Measurements from ENCODE around the gene FARSB.

Gene FARSB

GRCh38 chr2:222526480-222527277 is 129.2 kb downstream of the FARSB start:
- Histone ChIP-seq H3K9me2 (replicated peaks; ENCODE audit: control insufficient read depth, low read length) (no peaks in the 10 kb centered on the region), H3K27me3 (ENCODE audit: control insufficient read depth, low read length) (no peaks in the 10 kb centered on the region), H3K4me2 (ENCODE audit: low read length) (no peak overlapping the region), H3K4me1 (ENCODE audit: control insufficient read depth, low read length) (no peaks in the 10 kb centered on the region), H3K79me2 (ENCODE audit: control insufficient read depth, low read length) (no peaks in the 10 kb centered on the region), H4K20me1 (ENCODE audit: control insufficient read depth, insufficient read depth, low read depth, low read length) (no peaks in the 10 kb centered on the region), H3F3A (ENCODE audit: control insufficient read depth, insufficient read depth) (no peaks in the 10 kb centered on the region), H3K27ac (ENCODE audit: low read depth, low read length) (no peak overlapping the region), H3K36me3 (ENCODE audit: control insufficient read depth, low read length) (no peaks in the 10 kb centered on the region), H3K4me3 (ENCODE audit: low read length) (no peak overlapping the region), H3K9me3 (ENCODE audit: control insufficient read depth, insufficient read depth, low read length) (no peaks in the 10 kb centered on the region; the same call in 1 of the 2 replicates)
- TF ChIP-seq EZH2phosphoT487 (IDR thresholded peaks at IDR 0.05; ENCODE audit: borderline replicate concordance, low read length): no peak
- TF ChIP-seq, protein P1, sequence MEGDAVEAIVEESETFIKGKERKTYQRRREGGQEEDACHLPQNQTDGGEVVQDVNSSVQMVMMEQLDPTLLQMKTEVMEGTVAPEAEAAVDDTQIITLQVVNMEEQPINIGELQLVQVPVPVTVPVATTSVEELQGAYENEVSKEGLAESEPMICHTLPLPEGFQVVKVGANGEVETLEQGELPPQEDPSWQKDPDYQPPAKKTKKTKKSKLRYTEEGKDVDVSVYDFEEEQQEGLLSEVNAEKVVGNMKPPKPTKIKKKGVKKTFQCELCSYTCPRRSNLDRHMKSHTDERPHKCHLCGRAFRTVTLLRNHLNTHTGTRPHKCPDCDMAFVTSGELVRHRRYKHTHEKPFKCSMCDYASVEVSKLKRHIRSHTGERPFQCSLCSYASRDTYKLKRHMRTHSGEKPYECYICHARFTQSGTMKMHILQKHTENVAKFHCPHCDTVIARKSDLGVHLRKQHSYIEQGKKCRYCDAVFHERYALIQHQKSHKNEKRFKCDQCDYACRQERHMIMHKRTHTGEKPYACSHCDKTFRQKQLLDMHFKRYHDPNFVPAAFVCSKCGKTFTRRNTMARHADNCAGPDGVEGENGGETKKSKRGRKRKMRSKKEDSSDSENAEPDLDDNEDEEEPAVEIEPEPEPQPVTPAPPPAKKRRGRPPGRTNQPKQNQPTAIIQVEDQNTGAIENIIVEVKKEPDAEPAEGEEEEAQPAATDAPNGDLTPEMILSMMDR (IDR thresholded peaks at IDR 0.05; ENCODE audit: low read depth, low read length, poor library complexity, severe bottlenecking): no peak

DNA sequence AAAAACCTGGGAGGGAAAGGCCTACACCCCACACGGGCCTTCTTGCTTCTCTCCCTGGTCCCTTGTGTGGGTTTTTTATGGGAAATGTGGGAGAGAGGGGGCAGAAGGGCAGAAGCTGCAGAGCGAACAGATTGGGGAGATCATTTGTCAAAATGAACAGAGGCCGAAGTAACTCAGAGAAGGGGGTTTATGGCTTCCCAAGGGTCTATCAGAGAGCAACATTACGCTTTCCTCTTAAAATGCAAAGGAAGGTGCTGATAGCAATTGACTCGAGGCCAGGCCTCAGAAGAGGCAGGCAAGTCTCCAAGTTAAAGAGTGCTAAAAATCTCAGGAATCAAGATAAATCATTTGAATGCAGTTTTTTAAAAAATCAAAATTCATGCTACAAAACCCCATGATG is 130.1 kb downstream of the FARSB start:
- H3K4me1 ChIP-seq (ENCODE audit: control insufficient read depth, low read length): no peaks in the 10 kb centered on the region
- no peak for TF ChIP-seq EZH2phosphoT487 (IDR thresholded peaks at IDR 0.05; ENCODE audit: borderline replicate concordance, low read length)
- TF ChIP-seq, protein P1 (IDR thresholded peaks at IDR 0.05; ENCODE audit: low read depth, low read length, poor library complexity, severe bottlenecking): no peak
- no peak overlapping the region for H3K27ac ChIP-seq (ENCODE audit: low read depth, low read length)
- no peaks in the 10 kb centered on the region for H3K36me3 ChIP-seq (ENCODE audit: control insufficient read depth, low read length)
- H3K9me2 ChIP-seq (replicated peaks; ENCODE audit: control insufficient read depth, low read length): no peaks in the 10 kb centered on the region
- H3K9me3 ChIP-seq (ENCODE audit: control insufficient read depth, insufficient read depth, low read length): no peaks in the 10 kb centered on the region; the same call in 1 of the 2 replicates
- no peaks in the 10 kb centered on the region for H3K27me3 ChIP-seq (ENCODE audit: control insufficient read depth, low read length)
- H3F3A ChIP-seq (ENCODE audit: control insufficient read depth, insufficient read depth): no peaks in the 10 kb centered on the region
- no peak overlapping the region for H3K4me2 ChIP-seq (ENCODE audit: low read length)
- no peak overlapping the region for H3K4me3 ChIP-seq (ENCODE audit: low read length)
- no peaks in the 10 kb centered on the region for H4K20me1 ChIP-seq (ENCODE audit: control insufficient read depth, insufficient read depth, low read depth, low read length)
- H3K79me2 ChIP-seq (ENCODE audit: control insufficient read depth, low read length): no peaks in the 10 kb centered on the region

- Histone ChIP-seq H3K36me3 (ENCODE audit: control insufficient read depth, low read length) (no peaks in the 10 kb centered on the region), H3K4me1 (ENCODE audit: control insufficient read depth, low read length) (no peaks in the 10 kb centered on the region), H3K27me3 (ENCODE audit: control insufficient read depth, low read length) (no peaks in the 10 kb centered on the region), H3K4me2 (ENCODE audit: low read length) (no peak overlapping the region), H3K9me3 (ENCODE audit: control insufficient read depth, insufficient read depth, low read length) (no peaks in the 10 kb centered on the region), H3K4me3 (ENCODE audit: low read length) (no peak overlapping the region), H3K79me2 (ENCODE audit: control insufficient read depth, low read length) (no peaks in the 10 kb centered on the region), H4K20me1 (ENCODE audit: control insufficient read depth, insufficient read depth, low read depth, low read length) (no peaks in the 10 kb centered on the region), H3F3A (ENCODE audit: control insufficient read depth, insufficient read depth) (no peaks in the 10 kb centered on the region), H3K9me2 (replicated peaks; ENCODE audit: control insufficient read depth, low read length) (no peaks in the 10 kb centered on the region), H3K27ac (ENCODE audit: low read depth, low read length) (no peak overlapping the region)
- TF ChIP-seq, protein P1 (IDR thresholded peaks at IDR 0.05; ENCODE audit: low read depth, low read length, poor library complexity, severe bottlenecking): no peak
- no peak for TF ChIP-seq EZH2phosphoT487 (IDR thresholded peaks at IDR 0.05; ENCODE audit: borderline replicate concordance, low read length)
Measured at GRCh38 chr2:222523783-222524544, 131.9 kb downstream of the FARSB start.

All from DOHH2 (cell line).